IMR-90 (cell line): Measurements from ENCODE around the gene LTBP1. TPM values are rescaled to one million over a fixed set of nuclear protein-coding genes. Genes with fewer than 3 reads are reported as not detected.

Source experiments
- ATAC-seq: fragments of 200-7000 bp; cut with Tn5 transposase; 2 replicates; pipeline ENCODE4 v1.9.1; 2020; ENCODE audit warnings: low read depth, mild to moderate bottlenecking, moderate library complexity
- BruUV-seq: library from RNA; stranded (reverse); fragments of 400-500 nt; replicated peaks from 2 replicates; lab custom pipeline; 2021; lab: Mats Ljungman, UMichigan
- CTCF ChIA-PET: fragments of 300-600 bp; formaldehyde crosslinking; extraction: SDS; loops from one replicate; lab custom pipeline; 2021; ENCODE audit warnings: antibody characterized with exemption; lab: Yijun Ruan, JAX
- POLR2A ChIA-PET: fragments of 300-600 bp; sonication (Branson Sonifier 250); formaldehyde crosslinking; loops from one replicate; lab custom pipeline; 2022; ENCODE audit warnings: antibody characterized with exemption; ENCODE audit not compliant: unreplicated experiment; lab: Charles Lee
- DNase-seq: peaks from one replicate; pipeline ENCODE4 v3.0.0; 2013
- H2AFZ ChIP-seq: replicated peaks from 2 replicates; pipeline ENCODE3; 2013; ENCODE audit warnings: low read length, mild to moderate bottlenecking; ENCODE audit not compliant: poor library complexity
- H2AK5ac ChIP-seq: 2 replicates; pipeline ENCODE4 v1.6.1; 2013; ENCODE audit warnings: low read depth, low read length, inconsistent platforms
- H2AK9ac ChIP-seq: replicated peaks from 2 replicates; pipeline ENCODE3; 2013; ENCODE audit warnings: mild to moderate bottlenecking, low read depth, low read length, moderate library complexity; ENCODE audit not compliant: poor library complexity
- H2BK120ac ChIP-seq: 2 replicates; pipeline ENCODE4 v1.6.1; 2013; ENCODE audit warnings: low read depth, low read length, inconsistent platforms
- H2BK15ac ChIP-seq: 3 replicates; pipeline ENCODE4 v1.6.1; 2013; ENCODE audit warnings: low read depth, low read length, inconsistent platforms
- H2BK20ac ChIP-seq: 2 replicates; pipeline ENCODE4 v1.6.1; 2013; ENCODE audit warnings: low read depth, mild to moderate bottlenecking, inconsistent platforms, low read length, moderate library complexity
- H2BK5ac ChIP-seq: 2 replicates; pipeline ENCODE4 v1.6.1; 2013; ENCODE audit warnings: mild to moderate bottlenecking, low read depth, low read length, inconsistent platforms; ENCODE audit not compliant: poor library complexity, severe bottlenecking
- H3K14ac ChIP-seq: replicated peaks from 2 replicates; pipeline ENCODE4 v1.6.1; 2013; ENCODE audit warnings: low read depth, low read length, inconsistent platforms
- H3K18ac ChIP-seq: 2 replicates; pipeline ENCODE4 v1.6.1; 2013; ENCODE audit warnings: low read depth, low read length, control low read depth
- H3K23ac ChIP-seq: 2 replicates; pipeline ENCODE4 v1.6.1; 2013; ENCODE audit warnings: low read depth, low read length, inconsistent platforms
- H3K27ac ChIP-seq: 2 replicates; pipeline ENCODE4 v1.5.1; 2013; ENCODE audit warnings: mild to moderate bottlenecking, control low read depth, low read length; ENCODE audit not compliant: insufficient read depth
- H3K27me3 ChIP-seq: 2 replicates; pipeline ENCODE4 v1.6.1; 2013; ENCODE audit warnings: low read length; ENCODE audit not compliant: control insufficient read depth, insufficient read depth
- H3K36me3 ChIP-seq: 2 replicates; pipeline ENCODE4 v1.6.1; 2013; ENCODE audit warnings: low read length, mixed read lengths; ENCODE audit not compliant: control insufficient read depth, insufficient read depth
- H3K4ac ChIP-seq: 2 replicates; pipeline ENCODE4 v1.6.1; 2013; ENCODE audit warnings: low read depth, low read length, inconsistent platforms
- H3K4me1 ChIP-seq: 2 replicates; pipeline ENCODE4 v1.6.1; 2013; ENCODE audit warnings: low read length, mixed read lengths; ENCODE audit not compliant: control insufficient read depth, insufficient read depth
- H3K4me2 ChIP-seq: 2 replicates; pipeline ENCODE4 v1.6.1; 2013; ENCODE audit warnings: low read depth, mild to moderate bottlenecking, control low read depth, low read length, moderate library complexity
- H3K4me3 ChIP-seq: 2 replicates; pipeline ENCODE4 v1.5.1; 2013; ENCODE audit warnings: low read depth, mild to moderate bottlenecking, control low read depth, low read length, moderate library complexity; ENCODE audit not compliant: insufficient read depth
- H3K56ac ChIP-seq: 2 replicates; pipeline ENCODE4 v1.6.1; 2013; ENCODE audit warnings: low read length, inconsistent platforms; ENCODE audit not compliant: insufficient read depth; ENCODE audit errors: extremely low read depth
- H3K79me1 ChIP-seq, 2 experiments: 2 replicates each; pipeline ENCODE4 v1.6.1; 2013; ENCODE audit warnings: low read length in 2 of 2, inconsistent platforms in 1 of 2, low read depth in 1 of 2
- H3K9ac ChIP-seq: 2 replicates; pipeline ENCODE4 v1.6.1; 2013; ENCODE audit warnings: low read depth, low read length, control low read depth
- H3K9me1 ChIP-seq: 2 replicates; pipeline ENCODE4 v1.6.1; 2013; ENCODE audit warnings: low read length, inconsistent platforms; ENCODE audit not compliant: insufficient read depth
- H3K9me3 ChIP-seq: 2 replicates; pipeline ENCODE4 v1.6.1; 2013; ENCODE audit warnings: low read length; ENCODE audit not compliant: control insufficient read depth, insufficient read depth
- H4K20me1 ChIP-seq: 2 replicates; pipeline ENCODE4 v1.6.1; 2013; ENCODE audit warnings: low read length, inconsistent platforms; ENCODE audit not compliant: insufficient read depth
- H4K5ac ChIP-seq: 2 replicates; pipeline ENCODE4 v1.6.1; 2013; ENCODE audit warnings: mild to moderate bottlenecking, low read depth, low read length, control low read depth
- H4K8ac ChIP-seq, 2 experiments: 2 replicates each; pipeline ENCODE4 v1.6.1; 2013; ENCODE audit warnings: low read depth in 2 of 2, low read length in 2 of 2, control low read depth in 1 of 2, inconsistent platforms in 1 of 2
- H4K91ac ChIP-seq: 2 replicates; pipeline ENCODE4 v1.6.1; 2013; ENCODE audit warnings: low read depth, low read length, inconsistent platforms; ENCODE audit not compliant: insufficient read depth
- BHLHE40 ChIP-seq: fragments of 150-350 bp; IDR thresholded peaks from 2 replicates; pipeline ENCODE4 v1.6.1; 2016; ENCODE audit warnings: mild to moderate bottlenecking, low read depth, low read length
- ELK1 ChIP-seq: fragments of 150-350 bp; IDR thresholded peaks from 2 replicates; pipeline ENCODE4 v1.6.1; 2016; ENCODE audit warnings: low read depth, mild to moderate bottlenecking, low read length, moderate library complexity, borderline replicate concordance
- FOS ChIP-seq: fragments of 150-350 bp; IDR thresholded peaks from 2 replicates; pipeline ENCODE4 v1.6.1; 2016; ENCODE audit warnings: low read depth, low read length
- MAFK ChIP-seq: IDR thresholded peaks from 2 replicates; pipeline ENCODE4 v1.6.1; 2012; ENCODE audit warnings: low read depth, low read length, improper control_type of control experiment
- MAZ ChIP-seq: IDR thresholded peaks from 2 replicates; pipeline ENCODE4 v1.6.1; 2012; ENCODE audit warnings: low read depth, mild to moderate bottlenecking, low read length, improper control_type of control experiment, moderate library complexity, borderline replicate concordance
- MXI1 ChIP-seq: IDR thresholded peaks from 2 replicates; pipeline ENCODE4 v1.6.1; 2012; ENCODE audit warnings: low read depth, mild to moderate bottlenecking, low read length, moderate library complexity, borderline replicate concordance
- NFE2L2 ChIP-seq: fragments of 150-350 bp; IDR thresholded peaks from 2 replicates; pipeline ENCODE4 v1.6.1; 2016; ENCODE audit warnings: low read depth, mild to moderate bottlenecking, low read length
- RAD21 ChIP-seq: IDR thresholded peaks from 2 replicates; pipeline ENCODE4 v1.6.1; 2012; ENCODE audit warnings: low read length, improper control_type of control experiment
- RCOR1 ChIP-seq: IDR thresholded peaks from 2 replicates; pipeline ENCODE4 v1.6.1; 2012; ENCODE audit warnings: mild to moderate bottlenecking, low read length, improper control_type of control experiment; ENCODE audit not compliant: insufficient replicate concordance
- RFX5 ChIP-seq: IDR thresholded peaks from 2 replicates; pipeline ENCODE4 v1.8.0; 2012; ENCODE audit warnings: low read depth, mild to moderate bottlenecking, low read length, moderate library complexity
- SMC3 ChIP-seq: fragments of 150-350 bp; IDR thresholded peaks from 2 replicates; pipeline ENCODE4 v1.6.1; 2016; ENCODE audit warnings: low read depth, mild to moderate bottlenecking, antibody characterized with exemption, low read length, moderate library complexity
- WGBS, 2 experiments: methylation state at CpG; one replicate each; pipeline versions ENCODE4 v1.1.5 to v1.1.7; 2013; ENCODE audit warnings: missing lambda C conversion rate in 2 of 2; ENCODE audit not compliant: insufficient read length in 1 of 2; ENCODE audit errors: extremely low coverage in 2 of 2; 5-methylcytosine and 5-hydroxymethylcytosine counted together
- dilution Hi-C: fragments of 300-500 bp; cut with HindIII; formaldehyde crosslinking; loops from one replicate; pipeline ENCODE4 v1.14.3; 2018; ENCODE audit warnings: low sequenced_read_pairs; ENCODE audit not compliant: unreplicated experiment
- in situ Hi-C: fragments of 300-500 bp; cut with MboI; formaldehyde crosslinking; loops from 3 replicates; pipeline ENCODE4 v1.14.3; 2019; ENCODE audit warnings: low sequenced_read_pairs, inconsistent platforms, mixed read lengths
- intact Hi-C: fragments of 100-400 bp; cut with micrococcal nuclease; formaldehyde crosslinking; loops from 2 replicates; pipeline ENCODE4 v1.10.0; 2022
- polyA plus RNA-seq, 3 experiments: library from polyadenylated mRNA; depleted of rRNA; stranded (reverse); fragments of >200 nt; gene quantifications; 2 replicates each; pipeline ENCODE4 v1.2.3, GENCODE V29; 2012; ENCODE audit warnings: low replicate concordance in 1 of 3
- total RNA-seq: library from RNA; depleted of rRNA; stranded (reverse); fragments of >200 nt; gene quantifications from 2 replicates; pipeline ENCODE4 v1.2.3, GENCODE V29; 2012
- TF ChIP-seq, protein P1 (sequence below): fragments of 150-350 bp; IDR thresholded peaks from 2 replicates; pipeline ENCODE4 v1.6.1; 2017; ENCODE audit warnings: mild to moderate bottlenecking, antibody characterized with exemption, low read length, low read depth
- TF ChIP-seq, protein P2 (sequence below): conservative IDR thresholded peaks from 2 replicates; pipeline ENCODE4 v1.5.1; 2012; ENCODE audit warnings: mild to moderate bottlenecking, low read depth, low read length, improper control_type of control experiment

Gene LTBP1
- total and polyA plus RNA-seq, 2 of the 4 experiments (the other 2 are of a cell fraction): 235 to 326 TPM

DNA sequence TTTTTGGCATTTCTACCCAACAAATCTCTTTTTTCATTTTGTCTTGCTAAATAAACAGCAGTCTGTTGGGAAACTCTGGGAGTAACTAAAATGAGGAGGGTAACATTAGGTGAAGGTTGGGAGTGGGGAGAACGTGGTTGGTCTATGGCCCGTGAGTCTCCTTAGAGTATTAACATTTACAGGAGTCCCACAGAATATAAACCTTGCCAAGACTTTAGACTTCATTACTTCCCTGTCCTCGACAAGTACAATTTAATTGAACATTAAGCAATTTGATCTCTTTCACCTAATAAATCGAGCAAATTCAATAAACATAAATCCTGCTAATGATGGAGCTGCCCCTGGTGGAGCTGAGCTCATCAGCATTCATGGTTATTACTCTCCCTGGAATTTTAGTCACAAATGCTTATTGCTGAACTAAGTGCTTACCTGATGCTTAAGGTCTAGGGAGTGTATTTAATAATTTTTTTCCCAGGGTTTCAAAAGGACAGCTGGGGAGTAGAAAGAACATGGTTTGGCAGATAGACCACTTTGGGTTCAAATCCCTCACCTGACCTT lies 434.6 kb downstream of the LTBP1 start:
- no peak overlapping the region for H2AK5ac ChIP-seq
- no peaks in the 10 kb centered on the region for H3K9me3 ChIP-seq
- peaks cover 3% of the 10 kb centered on the region for H3K4me1 ChIP-seq
- H3K4me2 ChIP-seq: no peak overlapping the region
- H3K9ac ChIP-seq: no peak overlapping the region
- no peaks in the 10 kb centered on the region for H4K20me1 ChIP-seq
- peaks cover 8% of the 10 kb centered on the region; the same call in 1 of the 2 replicates for H3K9me1 ChIP-seq
- no peak overlapping the region for H2BK120ac ChIP-seq
- no peak overlapping the region for H3K56ac ChIP-seq
- H3K27me3 ChIP-seq: no peaks in the 10 kb centered on the region
- dilution Hi-C loops: no loop called here
- no TSS peak for BruUV-seq
- no peak overlapping the region for H2BK15ac ChIP-seq
- no peak overlapping the region for H3K23ac ChIP-seq
- peaks cover 21% of the 10 kb centered on the region for H3K36me3 ChIP-seq
- peaks cover 14 to 16% of the 10 kb centered on the region in 2 experiments; a peak in 3 of 4 replicates for H3K79me1 ChIP-seq
- no peak overlapping the region for H2AFZ ChIP-seq
- H3K14ac ChIP-seq: no peak overlapping the region
- no peak overlapping the region for H2AK9ac ChIP-seq
- no peak overlapping the region for H4K8ac ChIP-seq
- no peak overlapping the region for H4K91ac ChIP-seq
- H2BK5ac ChIP-seq: no peak overlapping the region
- in situ Hi-C loops: no loop called here
- no peak overlapping the region for H3K4ac ChIP-seq
- H3K4me3 ChIP-seq: no peak overlapping the region
- intact Hi-C loops: no loop called here
- H4K5ac ChIP-seq: no peak overlapping the region
- POLR2A ChIA-PET: no interaction called here
- ATAC-seq: no peak
- TF ChIP-seq MXI1: no peak
- TF ChIP-seq, protein P1, sequence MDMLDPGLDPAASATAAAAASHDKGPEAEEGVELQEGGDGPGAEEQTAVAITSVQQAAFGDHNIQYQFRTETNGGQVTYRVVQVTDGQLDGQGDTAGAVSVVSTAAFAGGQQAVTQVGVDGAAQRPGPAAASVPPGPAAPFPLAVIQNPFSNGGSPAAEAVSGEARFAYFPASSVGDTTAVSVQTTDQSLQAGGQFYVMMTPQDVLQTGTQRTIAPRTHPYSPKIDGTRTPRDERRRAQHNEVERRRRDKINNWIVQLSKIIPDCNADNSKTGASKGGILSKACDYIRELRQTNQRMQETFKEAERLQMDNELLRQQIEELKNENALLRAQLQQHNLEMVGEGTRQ: no peak
- no peak for TF ChIP-seq SMC3
- TF ChIP-seq RAD21: no peak
- no peak for TF ChIP-seq RCOR1
- no peak for TF ChIP-seq RFX5
- no peak for TF ChIP-seq MAFK
- TF ChIP-seq BHLHE40: no peak
- TF ChIP-seq MAZ: no peak
- no peak for TF ChIP-seq FOS
- TF ChIP-seq, protein P2, sequence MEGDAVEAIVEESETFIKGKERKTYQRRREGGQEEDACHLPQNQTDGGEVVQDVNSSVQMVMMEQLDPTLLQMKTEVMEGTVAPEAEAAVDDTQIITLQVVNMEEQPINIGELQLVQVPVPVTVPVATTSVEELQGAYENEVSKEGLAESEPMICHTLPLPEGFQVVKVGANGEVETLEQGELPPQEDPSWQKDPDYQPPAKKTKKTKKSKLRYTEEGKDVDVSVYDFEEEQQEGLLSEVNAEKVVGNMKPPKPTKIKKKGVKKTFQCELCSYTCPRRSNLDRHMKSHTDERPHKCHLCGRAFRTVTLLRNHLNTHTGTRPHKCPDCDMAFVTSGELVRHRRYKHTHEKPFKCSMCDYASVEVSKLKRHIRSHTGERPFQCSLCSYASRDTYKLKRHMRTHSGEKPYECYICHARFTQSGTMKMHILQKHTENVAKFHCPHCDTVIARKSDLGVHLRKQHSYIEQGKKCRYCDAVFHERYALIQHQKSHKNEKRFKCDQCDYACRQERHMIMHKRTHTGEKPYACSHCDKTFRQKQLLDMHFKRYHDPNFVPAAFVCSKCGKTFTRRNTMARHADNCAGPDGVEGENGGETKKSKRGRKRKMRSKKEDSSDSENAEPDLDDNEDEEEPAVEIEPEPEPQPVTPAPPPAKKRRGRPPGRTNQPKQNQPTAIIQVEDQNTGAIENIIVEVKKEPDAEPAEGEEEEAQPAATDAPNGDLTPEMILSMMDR: no peak
- no peak for TF ChIP-seq NFE2L2
- no peak for TF ChIP-seq ELK1
- no peak overlapping the region for H3K27ac ChIP-seq
- H3K18ac ChIP-seq: no peak overlapping the region
- CTCF ChIA-PET: no interaction called here
- DNase-seq: no peak
- H2BK20ac ChIP-seq: no peak overlapping the region
- WGBS, 2 experiments: 25% methylated on average over 1 of the region's 4 CpGs; no CpG with 5 or more reads in 1 of the 2 experiments
